NT2/D1 (cell line): Measurements from ENCODE around the gene ATAD3C.
"Not testable (repeated sequence)": the region's sequence is repeated elsewhere in the genome, so short reads cannot be mapped to it uniquely, and the experiment has no call there.

Experiments
- DNase-seq: peaks from one replicate; pipeline ENCODE4 v3.0.0-alpha.2; 2011; ENCODE audit warnings: low read depth, low spot score
- H3K27me3 ChIP-seq: 2 replicates; pipeline ENCODE4 v1.6.0; 2011; ENCODE audit warnings: mild to moderate bottlenecking; ENCODE audit not compliant: insufficient read length, insufficient read depth
- H3K36me3 ChIP-seq: 2 replicates; pipeline ENCODE4 v1.6.1; 2011; ENCODE audit warnings: mild to moderate bottlenecking, low read length, mixed read lengths; ENCODE audit not compliant: insufficient read depth, insufficient read length
- H3K4me1 ChIP-seq: 2 replicates; pipeline ENCODE4 v1.5.1; 2011; ENCODE audit not compliant: insufficient read depth, insufficient read length
- H3K4me3 ChIP-seq: 2 replicates; pipeline ENCODE4 v1.5.1; 2011; ENCODE audit warnings: low read depth; ENCODE audit not compliant: insufficient read length
- H3K9ac ChIP-seq: 2 replicates; pipeline ENCODE4 v1.6.0; 2011; ENCODE audit warnings: low read depth; ENCODE audit not compliant: insufficient read length
- H3K9me3 ChIP-seq: 2 replicates; pipeline ENCODE4 v1.5.1; 2011; ENCODE audit warnings: mild to moderate bottlenecking, low read length; ENCODE audit not compliant: insufficient read depth
- SUZ12 ChIP-seq: IDR thresholded peaks from 2 replicates; pipeline ENCODE4 v1.6.1; 2011; ENCODE audit not compliant: insufficient read length, insufficient read depth; ENCODE audit errors: extremely low read depth
- YY1 ChIP-seq: IDR thresholded peaks from 2 replicates; pipeline ENCODE4 v1.6.1; 2011; ENCODE audit not compliant: insufficient read length, insufficient read depth
- ZNF274 ChIP-seq: IDR thresholded peaks from 2 replicates; pipeline ENCODE4 v1.6.1; 2011; ENCODE audit warnings: mild to moderate bottlenecking, low read depth, low read length

ATAD3C gene

GRCh38 chr1:1426496-1427105, 22.9 kb upstream of the ATAD3C start:
- Histone ChIP-seq H3K4me3 (peak overlapping the region; percentile 40), H3K9me3 (no peaks in the 10 kb centered on the region), H3K4me1 (peaks cover 11% of the 10 kb centered on the region), H3K9ac (peak overlapping the region; percentile 80), H3K36me3 (no peaks in the 10 kb centered on the region), H3K27me3 (no peaks in the 10 kb centered on the region)
- TF ChIP-seq SUZ12 (no peak), ZNF274 (no peak), YY1 (no peak)
- no peak for DNase-seq

- no peaks in the 10 kb centered on the region for H3K9me3 ChIP-seq
- H3K4me3 ChIP-seq: peak overlapping the region; percentile 21
- H3K36me3 ChIP-seq: no peaks in the 10 kb centered on the region
- peaks cover 12% of the 10 kb centered on the region for H3K4me1 ChIP-seq
- peak overlapping the region; percentile 42 for H3K9ac ChIP-seq
- TF ChIP-seq YY1: no peak
- TF ChIP-seq SUZ12: no peak
- TF ChIP-seq ZNF274: no peak
- DNase-seq: no peak
- no peaks in the 10 kb centered on the region for H3K27me3 ChIP-seq
These were observed 22.2 kb upstream of the ATAD3C start for GRCh38 chr1:1427106-1427819.

- no peaks in the 10 kb centered on the region for H3K27me3 ChIP-seq
- H3K9me3 ChIP-seq: no peaks in the 10 kb centered on the region
- peak overlapping the region; percentile 42 for H3K9ac ChIP-seq
- peaks cover 16% of the 10 kb centered on the region for H3K4me1 ChIP-seq
- TF ChIP-seq YY1: no peak
- no peaks in the 10 kb centered on the region for H3K36me3 ChIP-seq
- no peak for DNase-seq
- H3K4me3 ChIP-seq: no peak overlapping the region
These were observed 21.7 kb upstream of the ATAD3C start for GRCh38 chr1:1427820-1428148.

GRCh38 chr1:1428174-1428573, 21.3 kb upstream of the ATAD3C start:
- Histone ChIP-seq H3K9ac (no peak overlapping the region), H3K27me3 (no peaks in the 10 kb centered on the region), H3K36me3 (no peaks in the 10 kb centered on the region), H3K4me3 (no peak overlapping the region), H3K9me3 (no peaks in the 10 kb centered on the region), H3K4me1 (peaks cover 16% of the 10 kb centered on the region)
- DNase-seq: no peak
- TF ChIP-seq ZNF274 (no peak), YY1 (no peak), SUZ12 (no peak)

GRCh38 chr1:1428967-1429366, 20.5 kb upstream of the ATAD3C start:
- not testable (repeated sequence) for H3K9me3 ChIP-seq, H3K27me3 ChIP-seq, H3K4me3 ChIP-seq, DNase-seq, H3K9ac ChIP-seq, H3K36me3 ChIP-seq
- peaks cover 22% of the 10 kb centered on the region for H3K4me1 ChIP-seq

- DNase-seq: no peak
- no peaks in the 10 kb centered on the region for H3K36me3 ChIP-seq
- H3K27me3 ChIP-seq: peaks cover 3% of the 10 kb centered on the region
- TF ChIP-seq SUZ12 (no peak), YY1 (no peak), ZNF274 (no peak)
- peaks cover 22% of the 10 kb centered on the region for H3K4me1 ChIP-seq
- H3K9ac ChIP-seq: peak overlapping the region; percentile 66
- H3K9me3 ChIP-seq: no peaks in the 10 kb centered on the region
- no peak overlapping the region for H3K4me3 ChIP-seq
These were observed 19.8 kb upstream of the ATAD3C start for GRCh38 chr1:1429671-1430073.

GRCh38 chr1:1430114-1430982, 19.1 kb upstream of the ATAD3C start:
- peaks cover 27% of the 10 kb centered on the region for H3K4me1 ChIP-seq

More at GRCh38 chr1:1430114-1430982, 19.1 kb upstream of the ATAD3C start:
- Histone ChIP-seq H3K4me3 (peak overlapping the region; percentile 24), H3K9me3 (no peaks in the 10 kb centered on the region), H3K9ac (peak overlapping the region; percentile 66), H3K36me3 (no peaks in the 10 kb centered on the region), H3K27me3 (peaks cover 9% of the 10 kb centered on the region)
- no peak for DNase-seq
- TF ChIP-seq YY1 (no peak), ZNF274 (no peak), SUZ12 (no peak)
